ENCODE results near the gene EFCAB5. TPM values are rescaled to one million over a fixed set of nuclear protein-coding genes. Genes with fewer than 3 reads are reported as not detected.
A peak's percentile ranks its signal among the peaks of the same experiment; 100 is the strongest.
"Not testable (repeated sequence)": the region's sequence is repeated elsewhere in the genome, so short reads cannot be mapped to it uniquely, and the experiment has no call there.

Gene EFCAB5
- total RNA-seq, 2 experiments from 2014 or later = 0.54 to 0.81 TPM

DNA sequence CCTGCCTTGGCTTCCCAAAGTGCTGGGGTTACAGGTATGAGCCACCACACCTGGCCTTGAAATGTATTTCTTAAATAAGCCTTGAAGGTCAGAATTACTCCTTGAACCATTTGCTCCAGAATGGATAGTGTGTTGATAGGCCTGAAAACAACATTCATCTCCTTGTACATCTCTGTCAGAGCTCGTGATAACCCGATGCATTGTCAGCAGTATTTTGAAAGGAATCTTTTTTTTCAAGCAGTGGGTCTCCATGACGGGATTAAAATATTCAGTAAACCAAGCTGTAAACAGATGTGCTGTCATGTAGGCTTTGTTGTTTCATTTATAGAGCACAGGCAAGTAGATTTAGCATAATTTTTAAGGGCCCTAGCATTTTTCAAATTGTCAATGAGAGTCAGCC, 191.8 kb downstream of the EFCAB5 start:
- ChIA-PET CTCF (interaction anchor here (0.8 to 5.3 kb wide), 3 partner anchors 8 to 271 kb away, joined by 3 to 31 read pairs (median 5); no protein-coding TSS in a partner anchor), POLR2A (interaction anchor here (0.9 kb wide), 1 partner anchor 9 kb away, joined by 5 read pairs; no protein-coding TSS in a partner anchor)
- TF ChIP-seq, protein P1, sequence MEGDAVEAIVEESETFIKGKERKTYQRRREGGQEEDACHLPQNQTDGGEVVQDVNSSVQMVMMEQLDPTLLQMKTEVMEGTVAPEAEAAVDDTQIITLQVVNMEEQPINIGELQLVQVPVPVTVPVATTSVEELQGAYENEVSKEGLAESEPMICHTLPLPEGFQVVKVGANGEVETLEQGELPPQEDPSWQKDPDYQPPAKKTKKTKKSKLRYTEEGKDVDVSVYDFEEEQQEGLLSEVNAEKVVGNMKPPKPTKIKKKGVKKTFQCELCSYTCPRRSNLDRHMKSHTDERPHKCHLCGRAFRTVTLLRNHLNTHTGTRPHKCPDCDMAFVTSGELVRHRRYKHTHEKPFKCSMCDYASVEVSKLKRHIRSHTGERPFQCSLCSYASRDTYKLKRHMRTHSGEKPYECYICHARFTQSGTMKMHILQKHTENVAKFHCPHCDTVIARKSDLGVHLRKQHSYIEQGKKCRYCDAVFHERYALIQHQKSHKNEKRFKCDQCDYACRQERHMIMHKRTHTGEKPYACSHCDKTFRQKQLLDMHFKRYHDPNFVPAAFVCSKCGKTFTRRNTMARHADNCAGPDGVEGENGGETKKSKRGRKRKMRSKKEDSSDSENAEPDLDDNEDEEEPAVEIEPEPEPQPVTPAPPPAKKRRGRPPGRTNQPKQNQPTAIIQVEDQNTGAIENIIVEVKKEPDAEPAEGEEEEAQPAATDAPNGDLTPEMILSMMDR (IDR thresholded peaks at IDR 0.05) = no peak
- Mint-ChIP-seq H3K27ac (no peak overlapping the region), H3K9me3 (no peaks in the 10 kb centered on the region), H3K36me3 (ENCODE audit: low read depth) (peaks cover 40% of the 10 kb centered on the region), H3K27me3 (no peaks in the 10 kb centered on the region), H3K4me1 (ENCODE audit: low read depth) (peaks cover 22% of the 10 kb centered on the region), H3K4me3 (no peak overlapping the region)
- intact Hi-C loops (cut with micrococcal nuclease) = no loop called here
- no peak for DNase-seq
- ATAC-seq = no peak

DNA sequence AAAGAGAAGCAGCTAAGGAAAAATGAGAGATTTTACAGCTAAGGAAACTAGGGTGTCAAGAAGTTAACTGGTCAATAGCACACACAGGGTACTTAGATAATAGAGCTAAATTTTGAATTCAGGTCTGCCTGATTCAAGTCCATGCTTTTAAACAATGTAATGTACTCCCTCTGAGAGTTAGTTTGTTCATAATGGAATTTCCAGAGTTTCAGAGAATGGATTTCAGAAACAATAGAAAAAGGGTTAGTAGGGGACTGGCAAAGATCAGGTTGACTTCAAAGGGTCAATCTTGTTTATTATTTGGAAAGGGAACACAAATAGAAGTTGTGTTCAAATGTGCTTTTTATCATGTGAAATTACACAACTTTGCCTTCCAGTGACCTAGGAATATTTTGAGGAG, 193.1 kb downstream of the EFCAB5 start:
- TF ChIP-seq, protein P1 (IDR thresholded peaks at IDR 0.05) = no peak
- Mint-ChIP-seq H3K27me3 (no peaks in the 10 kb centered on the region), H3K36me3 (ENCODE audit: low read depth) (peaks cover 44% of the 10 kb centered on the region), H3K4me1 (ENCODE audit: low read depth) (peaks cover 27% of the 10 kb centered on the region), H3K27ac (no peak overlapping the region), H3K4me3 (no peak overlapping the region), H3K9me3 (no peaks in the 10 kb centered on the region)
- ATAC-seq (no peak), DNase-seq (no peak)
- intact Hi-C loops (cut with micrococcal nuclease) = no loop called here
- ChIA-PET POLR2A (interaction anchor here (0.6 kb wide), 1 partner anchor 272 kb away, joined by 3 read pairs; no protein-coding TSS in a partner anchor), CTCF (interaction anchor here (2.6 to 5.3 kb wide), 2 partner anchors 9 to 30 kb away, joined by 6 to 31 read pairs; no protein-coding TSS in a partner anchor)

DNA sequence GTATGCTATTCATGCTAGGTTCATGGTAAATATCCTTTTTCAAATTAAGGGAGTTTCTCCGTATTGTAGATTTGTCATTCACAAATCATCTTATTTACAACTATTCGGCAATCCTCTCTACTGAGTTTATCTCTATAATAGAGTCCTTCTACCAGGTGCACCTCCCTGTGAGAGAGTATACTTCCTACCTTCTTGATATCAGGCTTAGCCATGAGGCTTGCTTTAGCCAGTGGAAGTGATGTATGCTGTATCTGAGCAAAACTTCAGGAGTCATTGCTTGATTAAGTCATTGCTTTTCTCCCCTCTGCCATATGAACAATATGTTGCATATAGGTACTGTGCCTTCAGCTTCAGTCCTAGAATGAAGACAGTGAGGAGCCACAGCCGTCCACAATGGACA, 195.7 kb downstream of the EFCAB5 start:
- no peak for ATAC-seq
- CTCF ChIA-PET = interaction anchor here (2.6 to 5.3 kb wide), 2 partner anchors 12 to 33 kb away, joined by 6 to 31 read pairs; no protein-coding TSS in a partner anchor
- H3K4me3 Mint-ChIP-seq = no peak overlapping the region

GRCh38 chr17:30147860-30148259, 206.4 kb downstream of the EFCAB5 start:
- H3K27ac Mint-ChIP-seq; H3K9me3 Mint-ChIP-seq; H3K27me3 Mint-ChIP-seq; H3K4me3 Mint-ChIP-seq; CTCF ChIA-PET; intact Hi-C loops (cut with micrococcal nuclease): not testable (repeated sequence)
- DNase-seq = peak; percentile 53
- H3K4me1 Mint-ChIP-seq (ENCODE audit: low read depth) = peaks cover 18% of the 10 kb centered on the region
- peaks cover 26% of the 10 kb centered on the region for H3K36me3 Mint-ChIP-seq (ENCODE audit: low read depth)
- POLR2A ChIA-PET = interaction anchor here (1.2 kb wide), 1 partner anchor 16 kb away, joined by 3 read pairs; no protein-coding TSS in a partner anchor
- ATAC-seq = peak; percentile 61

More for the DNA sequence above, 195.7 kb downstream of the EFCAB5 start:
- POLR2A ChIA-PET = no interaction called here
- DNase-seq = no peak
- H3K27ac Mint-ChIP-seq = no peak overlapping the region
- H3K27me3 Mint-ChIP-seq = no peaks in the 10 kb centered on the region
- no peaks in the 10 kb centered on the region for H3K9me3 Mint-ChIP-seq
- peaks cover 32% of the 10 kb centered on the region for H3K36me3 Mint-ChIP-seq (ENCODE audit: low read depth)
- H3K4me1 Mint-ChIP-seq (ENCODE audit: low read depth) = peaks cover 25% of the 10 kb centered on the region
- TF ChIP-seq, protein P1 (IDR thresholded peaks at IDR 0.05) = no peak
- intact Hi-C loops (cut with micrococcal nuclease) = no loop called here

DNA sequence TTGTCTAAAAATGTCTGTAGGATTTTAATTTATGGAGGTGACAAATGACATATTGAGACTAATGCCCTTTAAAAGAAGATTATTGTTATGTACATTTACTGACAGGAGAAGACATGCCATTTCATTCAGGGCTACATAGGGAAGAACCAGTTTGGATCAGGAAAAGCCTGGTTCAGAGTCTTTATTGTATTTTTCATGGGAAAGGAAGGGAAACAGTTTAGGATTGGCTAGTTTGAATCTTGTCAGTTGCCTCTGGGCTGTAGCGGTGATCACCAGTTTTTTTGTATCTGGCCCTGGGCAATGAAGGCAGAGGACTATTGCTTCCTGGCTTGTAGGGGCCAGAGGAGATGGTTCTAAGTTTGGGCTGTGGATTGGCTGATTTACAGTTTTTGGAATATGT, 206.9 kb downstream of the EFCAB5 start:
- intact Hi-C loops (cut with micrococcal nuclease) = no loop called here
- TF ChIP-seq, protein P1 (IDR thresholded peaks at IDR 0.05) = no peak
- ChIA-PET POLR2A (interaction anchor here (1.2 kb wide), 1 partner anchor 15 kb away, joined by 3 read pairs; no protein-coding TSS in a partner anchor), CTCF (no interaction called here)
- peaks cover 18% of the 10 kb centered on the region for H3K4me1 Mint-ChIP-seq (ENCODE audit: low read depth)
- H3K27me3 Mint-ChIP-seq = no peaks in the 10 kb centered on the region
- peaks cover 30% of the 10 kb centered on the region for H3K36me3 Mint-ChIP-seq (ENCODE audit: low read depth)
- ATAC-seq (no peak), DNase-seq (no peak)
- no peak overlapping the region for H3K4me3 Mint-ChIP-seq
- H3K9me3 Mint-ChIP-seq = no peaks in the 10 kb centered on the region
- no peak overlapping the region for H3K27ac Mint-ChIP-seq

Measured in activated CD8-positive, alpha-beta T cell treated with anti-CD3 and anti-CD28 coated beads for 36 hours (primary cell).